ENCODE results near the gene HIPK2.

DNA sequence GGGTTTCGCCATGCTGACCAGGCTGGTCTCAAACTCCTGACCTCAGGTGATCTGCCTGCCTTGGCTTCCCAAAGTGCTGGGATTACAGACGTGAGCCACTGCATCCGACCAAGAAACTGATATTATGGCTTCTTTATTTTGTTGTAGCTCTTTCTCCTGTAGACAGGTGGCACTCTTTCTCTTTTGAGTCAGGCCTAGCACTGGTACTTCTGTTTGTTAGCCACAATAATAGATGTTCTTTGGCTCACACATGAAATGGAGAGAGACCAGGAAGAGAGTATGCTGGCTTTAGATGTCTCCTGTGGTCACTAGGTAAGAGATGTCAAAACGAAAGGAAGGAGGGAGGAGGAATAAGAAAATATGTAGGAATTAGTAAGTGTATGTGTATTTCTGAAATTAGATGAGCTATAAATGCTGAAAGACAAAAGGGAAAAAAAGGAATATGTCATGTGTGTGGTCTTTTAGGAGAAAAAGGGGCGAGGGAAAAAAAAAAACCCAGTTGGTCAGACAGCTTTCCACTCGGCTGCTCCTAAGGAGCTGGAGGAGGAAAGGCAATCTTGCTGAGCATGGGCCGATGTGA lies 175.6 kb downstream of the HIPK2 start:
- TF ChIP-seq POLR2AphosphoS5 (IDR thresholded peaks at IDR 0.05; ENCODE audit: borderline replicate concordance, low read depth, low read length): no peak
- no peak for TF ChIP-seq EZH2 (IDR thresholded peaks at IDR 0.05)
- no peak for TF ChIP-seq FOXP2 (optimal IDR thresholded peaks at IDR 0.05; ENCODE audit: control extremely low read depth, extremely low read length, insufficient read depth)
